Nephron (organoid): ENCODE data around the gene GRIN3B.

Experiments
- H3K27ac Mint-ChIP-seq, 3 experiments: 2 replicates each; pipeline ENCODE4 v1.8.0; 2020; ENCODE audit warnings: mixed read lengths in 3 of 3, mild to moderate bottlenecking in 2 of 3, moderate library complexity in 1 of 3
- H3K27me3 Mint-ChIP-seq: 2 replicates; pipeline ENCODE4 v1.8.0; 2021; ENCODE audit warnings: low read depth, mild to moderate bottlenecking, moderate library complexity, mixed read lengths
- H3K36me3 Mint-ChIP-seq: 2 replicates; pipeline ENCODE4 v1.8.0; 2020; ENCODE audit warnings: low read depth, mixed read lengths
- H3K4me1 Mint-ChIP-seq: 2 replicates; pipeline ENCODE4 v1.8.0; 2020; ENCODE audit warnings: mixed read lengths
- H3K4me3 Mint-ChIP-seq, 3 experiments: 2 replicates each; pipeline ENCODE4 v1.8.0; 2020; ENCODE audit warnings: mild to moderate bottlenecking in 3 of 3, mixed read lengths in 3 of 3, moderate library complexity in 2 of 3
- H3K9me3 Mint-ChIP-seq: 2 replicates; pipeline ENCODE4 v1.8.0; 2020; ENCODE audit warnings: mixed read lengths
- CTCF ChIP-seq, 3 experiments: fragments of 200-600 bp; sonication (generic); IDR thresholded peaks; one replicate each; pipeline ENCODE4 v1.5.0; 2021; ENCODE audit warnings: antibody characterized with exemption in 3 of 3; ENCODE audit not compliant: unreplicated experiment in 3 of 3

GRIN3B gene

GRCh38 chr19:972281-972680, 27.9 kb upstream of the GRIN3B start:
- no peaks in the 10 kb centered on the region for H3K27me3 Mint-ChIP-seq
- TF ChIP-seq CTCF (IDR thresholded peaks at IDR 0.05; ENCODE audit: unreplicated experiment in 3 of 3), result no peak
- peak overlapping the region in 1 of 3 experiments; percentile 30 for H3K27ac Mint-ChIP-seq
- peaks cover 53% of the 10 kb centered on the region for H3K36me3 Mint-ChIP-seq
- H3K9me3 Mint-ChIP-seq, result no peaks in the 10 kb centered on the region
- no peaks in the 10 kb centered on the region for H3K4me1 Mint-ChIP-seq
- no peak overlapping the region for H3K4me3 Mint-ChIP-seq

GRCh38 chr19:973726-974563, 26.3 kb upstream of the GRIN3B start:
- no peak overlapping the region for H3K4me3 Mint-ChIP-seq
- no peak for TF ChIP-seq CTCF (IDR thresholded peaks at IDR 0.05; ENCODE audit: unreplicated experiment in 3 of 3)
- no peaks in the 10 kb centered on the region for H3K9me3 Mint-ChIP-seq
- H3K27me3 Mint-ChIP-seq, result no peaks in the 10 kb centered on the region
- H3K36me3 Mint-ChIP-seq, result peaks cover 39% of the 10 kb centered on the region
- H3K4me1 Mint-ChIP-seq, result no peaks in the 10 kb centered on the region
- no peak overlapping the region for H3K27ac Mint-ChIP-seq

DNA sequence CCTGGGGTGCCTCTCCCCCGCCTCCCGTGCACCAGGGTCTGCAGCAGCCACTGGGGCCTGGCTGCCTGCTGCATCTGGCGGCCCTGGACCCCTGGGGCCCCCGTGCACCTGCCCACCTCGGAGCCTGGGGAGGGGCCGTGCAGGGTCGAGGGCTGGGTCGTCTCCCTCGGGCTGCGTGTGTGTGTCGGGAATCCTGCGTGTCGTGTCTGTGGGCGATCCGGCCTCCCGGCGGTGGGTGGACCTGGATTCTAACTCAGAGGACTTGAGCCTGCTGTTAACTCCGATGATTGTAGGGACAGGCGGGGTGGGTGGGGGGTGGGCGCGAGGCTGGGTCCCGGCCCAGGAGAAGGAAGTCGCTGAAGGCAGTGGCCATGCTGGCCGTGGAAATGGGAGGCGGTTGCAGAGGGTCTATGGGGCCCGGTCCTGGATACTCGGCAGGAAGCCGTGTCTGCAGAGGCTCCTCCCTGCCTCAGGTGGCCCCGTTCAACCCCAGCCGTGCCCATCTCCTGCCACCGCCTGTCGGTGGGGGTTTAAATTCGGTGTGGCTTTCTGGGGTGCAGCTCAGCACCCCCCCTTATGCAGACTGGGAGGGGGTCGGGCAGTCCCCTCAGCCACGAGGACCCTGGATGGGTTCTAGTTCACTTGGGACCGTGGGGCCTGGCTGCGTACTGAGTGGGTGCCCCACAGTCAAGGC, 25.5 kb upstream of the GRIN3B start:
- Mint-ChIP-seq H3K4me3 (no peak overlapping the region), H3K27me3 (no peaks in the 10 kb centered on the region), H3K4me1 (no peaks in the 10 kb centered on the region), H3K27ac (no peak overlapping the region), H3K36me3 (peaks cover 35% of the 10 kb centered on the region), H3K9me3 (no peaks in the 10 kb centered on the region)
- TF ChIP-seq CTCF (IDR thresholded peaks at IDR 0.05; ENCODE audit: unreplicated experiment in 3 of 3), result no peak

- Mint-ChIP-seq H3K27ac (no peak overlapping the region), H3K27me3 (no peaks in the 10 kb centered on the region)
- no peak for TF ChIP-seq CTCF (IDR thresholded peaks at IDR 0.05; ENCODE audit: unreplicated experiment in 3 of 3)
These were observed 23.7 kb upstream of the GRIN3B start for GRCh38 chr19:976476-976875.

GRCh38 chr19:977058-977464, 23.2 kb upstream of the GRIN3B start:
- Mint-ChIP-seq H3K27me3 (no peaks in the 10 kb centered on the region), H3K4me1 (no peaks in the 10 kb centered on the region), H3K4me3 (no peak overlapping the region), H3K27ac (no peak overlapping the region), H3K36me3 (peaks cover 17% of the 10 kb centered on the region), H3K9me3 (no peaks in the 10 kb centered on the region)
- TF ChIP-seq CTCF (IDR thresholded peaks at IDR 0.05; ENCODE audit: unreplicated experiment in 3 of 3), result no peak

More at GRCh38 chr19:976476-976875, 23.7 kb upstream of the GRIN3B start:
- H3K9me3 Mint-ChIP-seq, result no peaks in the 10 kb centered on the region
- H3K4me3 Mint-ChIP-seq, result no peak overlapping the region
- peaks cover 21% of the 10 kb centered on the region for H3K36me3 Mint-ChIP-seq
- no peaks in the 10 kb centered on the region for H3K4me1 Mint-ChIP-seq
